Neural progenitor cell (in vitro differentiated cells): ENCODE data around the gene ZNF598.

Source experiments
- CTCF ChIP-seq: fragments of 200-600 bp; sonication (generic); IDR thresholded peaks from 2 replicates; pipeline ENCODE4 v1.5.1; 2017; ENCODE audit warnings: antibody characterized with exemption, mild to moderate bottlenecking
- EZH2 ChIP-seq: fragments of 200-600 bp; sonication (generic); IDR thresholded peaks from 2 replicates; pipeline ENCODE4 v1.6.1; 2017; ENCODE audit warnings: antibody characterized with exemption, mild to moderate bottlenecking, moderate library complexity

- TF ChIP-seq CTCF (no peak), EZH2 (no peak)
These were observed 8.6 kb downstream of the ZNF598 start for GRCh38 chr16:2001035-2001434.
